ENCODE measurements around the gene BOLA1.
"Not testable (repeated sequence)": the region's sequence is repeated elsewhere in the genome, so short reads cannot be mapped to it uniquely, and the experiment has no call there.

The BOLA1 gene

GRCh38 chr1:149933208-149933607 is 33.8 kb downstream of the BOLA1 start:
- no peak for DNase-seq

- DNase-seq = no peak
Measured at GRCh38 chr1:149934356-149934755, 35.0 kb downstream of the BOLA1 start.

- DNase-seq = peak; percentile 43
Measured at GRCh38 chr1:149936170-149936991, 37.0 kb downstream of the BOLA1 start, which contains the start of gene MTMR11. MTMR11 (minus strand) TSS chr1:149936879; CDS start chr1:149936647, 232 bp downstream.

GRCh38 chr1:149936992-149937705 is 37.8 kb downstream of the BOLA1 start:
- peak; percentile 78 for DNase-seq

- DNase-seq = no peak
Measured at GRCh38 chr1:149937759-149938158, 38.4 kb downstream of the BOLA1 start.

GRCh38 chr1:149938668-149939003 is 39.3 kb downstream of the BOLA1 start:
- not testable (repeated sequence) for DNase-seq

GRCh38 chr1:149940427-149940826 is 41.1 kb downstream of the BOLA1 start:
- DNase-seq = no peak

GRCh38 chr1:149942207-149942606 is 42.8 kb downstream of the BOLA1 start:
- DNase-seq = no peak

GRCh38 chr1:149942885-149943284 is 43.5 kb downstream of the BOLA1 start:
- DNase-seq = no peak

GRCh38 chr1:149945206-149945605 is 45.8 kb downstream of the BOLA1 start:
- no peak for DNase-seq

GRCh38 chr1:149949911-149950310 is 50.5 kb downstream of the BOLA1 start:
- no peak for DNase-seq
